Activated T-cell treated with anti-CD3 and anti-CD28 coated beads, Interleukin-2, amount 50 U/mL, for 48 hours (primary cell): Measurements from ENCODE around the gene LTK.

Experiments used
- DNase-seq, 2 experiments: peaks; one replicate each; pipeline ENCODE4 v3.0.0-alpha.2; 2020

LTK gene

DNA sequence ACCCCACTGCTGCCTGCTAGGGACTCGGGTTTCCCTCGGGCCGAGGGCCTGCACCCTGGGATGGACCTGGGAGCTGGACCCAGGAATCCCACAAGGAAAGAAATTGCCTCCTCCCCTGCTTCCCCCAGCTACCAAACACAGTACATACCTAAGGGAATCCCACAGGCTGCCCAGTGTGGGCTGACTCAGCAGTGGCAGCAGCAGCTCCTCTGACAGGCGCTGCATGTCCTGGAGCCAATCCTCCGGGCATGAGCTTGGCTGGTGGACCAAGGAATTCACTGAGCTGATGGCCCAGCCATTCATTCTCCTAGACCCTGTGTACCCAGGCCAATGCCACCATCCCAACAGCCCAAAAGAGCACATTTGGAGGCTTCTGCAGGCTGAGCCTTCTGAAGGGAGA is 9.5 kb upstream of the LTK start:
- DNase-seq: no peak

DNA sequence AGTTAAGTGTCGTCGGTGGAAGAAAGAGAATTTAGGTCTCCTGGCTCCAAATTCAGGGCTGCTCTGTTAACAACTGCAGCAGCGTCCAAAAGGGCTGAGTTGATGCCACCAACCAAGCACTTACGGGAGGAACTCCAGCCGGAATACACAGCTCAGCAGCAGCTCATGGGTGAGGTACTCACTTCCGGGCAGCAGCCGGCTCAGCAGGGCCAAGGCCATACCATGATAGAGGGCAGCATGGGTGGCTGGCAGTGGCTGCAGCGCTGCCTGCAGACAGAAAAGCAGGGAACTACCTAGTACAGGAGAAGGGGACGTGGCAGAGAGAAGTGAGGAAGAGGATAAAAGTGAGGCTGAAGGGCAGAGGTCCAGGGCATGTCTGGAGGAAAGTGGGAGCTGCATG is 8.0 kb upstream of the LTK start:
- DNase-seq: no peak

- no peak for DNase-seq
Observed at GRCh38 chr15:41520636-41521035, 7.0 kb upstream of the LTK start.

GRCh38 chr15:41517895-41518449 is 4.3 kb upstream of the LTK start:
- no peak for DNase-seq

DNA sequence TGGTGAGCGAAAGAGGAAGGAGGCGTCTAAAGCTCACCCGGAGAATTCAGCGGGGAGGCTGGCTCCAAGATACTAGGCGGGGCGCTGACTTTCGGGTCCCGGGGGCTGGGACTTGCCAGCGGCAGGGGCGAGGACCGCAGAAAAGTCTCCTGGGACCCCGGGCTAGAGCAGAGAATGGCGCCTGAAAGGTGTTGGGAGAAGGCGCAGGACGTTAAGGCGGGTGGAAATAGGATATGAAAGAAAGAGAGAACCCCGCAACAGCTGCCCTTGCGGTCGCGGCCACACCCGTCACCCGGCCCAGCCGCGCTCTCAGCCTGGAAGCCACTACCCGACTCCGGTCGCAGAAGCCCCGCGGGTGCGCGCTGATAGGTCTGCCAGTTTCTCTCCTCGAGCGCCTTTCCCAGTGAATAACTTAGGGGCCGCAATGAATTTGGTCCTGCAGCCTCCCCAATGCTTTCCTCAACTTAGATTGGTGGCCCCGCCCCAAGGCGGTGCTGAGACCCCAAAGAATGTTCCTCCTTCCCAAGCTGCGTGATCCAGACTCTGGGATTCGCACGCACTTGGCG is 604 bp downstream of the LTK start:
- peak in 1 of 2 experiments; percentile 51 for DNase-seq

DNA sequence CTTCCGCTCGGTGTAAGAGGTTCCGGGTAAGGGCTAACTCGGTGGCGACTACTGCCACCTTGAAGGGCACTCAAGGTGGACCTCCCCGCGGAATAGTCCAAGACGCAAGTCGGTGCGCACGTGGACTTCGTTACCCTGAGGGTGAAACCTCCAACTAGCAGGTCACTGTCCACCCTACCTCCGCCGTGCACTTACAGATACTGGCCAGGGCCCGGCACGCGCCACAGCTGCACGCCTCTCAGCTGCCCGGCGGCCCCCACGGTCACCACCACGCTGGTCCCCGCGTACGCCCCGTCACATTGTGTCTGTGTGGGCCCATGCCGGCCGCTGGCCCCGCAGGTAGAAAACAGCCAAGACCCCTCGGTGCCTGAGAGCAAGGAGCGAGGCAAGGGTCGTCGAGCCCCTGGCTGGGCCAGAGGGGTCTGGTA is 1.1 kb downstream of the LTK start:
- DNase-seq: no peak

GRCh38 chr15:41511899-41512369 is 1.7 kb downstream of the LTK start:
- DNase-seq: peak in 1 of 2 experiments; percentile 56

DNA sequence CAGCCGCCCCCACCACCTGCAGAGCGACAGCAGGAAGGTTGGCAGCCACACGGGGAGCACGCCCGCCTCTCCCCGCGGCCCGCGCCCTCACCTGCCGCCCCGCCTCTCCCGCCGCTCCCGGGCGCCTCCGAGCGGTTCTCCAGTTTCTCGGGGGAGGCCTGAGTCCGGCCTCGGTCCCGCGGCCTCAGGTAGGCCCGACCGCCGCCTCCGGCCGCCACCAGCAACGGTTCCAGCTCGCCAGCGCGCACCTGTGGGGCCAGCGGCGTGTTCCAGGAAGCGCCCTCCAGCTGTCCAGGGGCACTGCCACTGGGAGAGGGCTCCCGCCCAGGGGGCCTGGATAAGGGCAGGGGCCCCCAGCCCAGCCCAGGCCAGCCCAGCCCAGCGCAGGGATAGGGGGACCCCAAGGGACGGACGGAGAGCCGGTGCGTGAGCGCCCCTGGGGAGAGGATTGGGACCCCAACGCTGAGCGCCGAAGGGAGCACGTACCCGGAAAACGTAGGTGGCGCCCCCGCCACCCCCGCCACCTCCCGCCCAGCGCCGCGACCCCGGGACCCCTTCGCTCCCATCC is 2.2 kb downstream of the LTK start:
- DNase-seq: no peak

DNA sequence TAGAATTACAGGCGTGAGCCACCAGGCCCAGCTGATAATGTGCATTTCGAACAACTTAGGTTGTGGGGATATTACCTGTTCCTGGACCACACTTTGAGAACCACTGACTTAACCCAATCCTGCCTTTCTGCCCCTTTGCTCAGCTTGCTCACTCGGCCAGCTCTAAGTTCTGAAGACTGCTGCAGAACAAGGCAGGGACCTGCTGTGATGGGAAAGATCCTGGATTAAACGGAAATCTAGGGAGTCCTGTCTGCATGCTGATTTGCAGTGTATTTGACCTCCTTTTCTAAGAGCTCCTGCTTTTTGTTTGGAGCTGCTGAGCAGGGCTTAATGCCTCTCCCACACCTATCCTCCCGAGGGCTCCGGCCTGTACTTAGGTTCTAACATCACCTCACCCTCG is 2.9 kb downstream of the LTK start:
- no peak for DNase-seq

DNA sequence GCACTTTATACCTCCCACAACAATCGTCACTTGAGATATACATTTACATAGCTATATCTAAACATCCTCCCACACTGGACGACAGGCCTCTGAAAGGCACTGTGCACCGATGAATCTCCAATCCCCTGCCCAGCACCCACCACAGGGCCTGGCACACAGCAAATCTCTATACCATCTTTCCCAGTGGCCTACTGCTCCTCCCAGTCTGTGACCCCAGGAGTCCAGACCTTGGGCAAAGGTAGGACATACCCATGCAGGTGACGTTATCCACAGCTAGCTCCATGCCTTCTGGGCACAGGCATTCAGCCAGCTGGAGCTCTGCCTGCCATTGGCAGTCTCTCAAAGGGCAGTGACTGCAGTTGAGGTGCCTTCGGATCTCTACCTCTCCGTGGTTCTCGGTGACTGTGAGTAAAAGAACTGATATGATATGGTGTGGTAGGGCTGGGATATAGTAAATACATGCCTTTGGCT is 5.8 kb downstream of the LTK start:
- no peak for DNase-seq

DNA sequence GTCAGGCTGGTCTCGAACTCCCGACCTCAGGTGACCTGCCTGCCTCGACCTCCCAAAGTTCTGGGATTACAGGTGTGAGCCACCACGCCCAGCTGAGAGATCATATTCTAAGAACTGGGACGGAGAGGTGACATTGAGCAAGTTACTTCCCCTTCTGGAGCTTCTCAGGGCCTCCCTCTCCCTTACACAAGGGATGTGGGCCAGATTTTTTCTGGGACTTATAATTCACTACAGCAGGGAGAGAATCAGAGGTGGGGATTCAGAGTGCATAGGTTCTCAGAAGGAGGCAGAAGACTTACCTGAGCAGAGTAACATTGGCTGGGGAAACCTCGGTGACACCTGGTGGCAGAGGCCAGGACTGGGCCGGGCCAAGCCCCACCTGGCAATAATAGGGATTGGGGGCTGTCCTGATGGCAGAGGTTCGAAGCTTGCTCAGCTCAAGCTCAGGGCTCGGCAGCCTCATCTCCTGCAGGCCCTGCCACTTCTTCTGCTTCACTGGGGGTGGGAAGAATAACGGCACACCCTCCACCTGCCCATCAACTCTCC is 6.8 kb downstream of the LTK start:
- no peak for DNase-seq

DNA sequence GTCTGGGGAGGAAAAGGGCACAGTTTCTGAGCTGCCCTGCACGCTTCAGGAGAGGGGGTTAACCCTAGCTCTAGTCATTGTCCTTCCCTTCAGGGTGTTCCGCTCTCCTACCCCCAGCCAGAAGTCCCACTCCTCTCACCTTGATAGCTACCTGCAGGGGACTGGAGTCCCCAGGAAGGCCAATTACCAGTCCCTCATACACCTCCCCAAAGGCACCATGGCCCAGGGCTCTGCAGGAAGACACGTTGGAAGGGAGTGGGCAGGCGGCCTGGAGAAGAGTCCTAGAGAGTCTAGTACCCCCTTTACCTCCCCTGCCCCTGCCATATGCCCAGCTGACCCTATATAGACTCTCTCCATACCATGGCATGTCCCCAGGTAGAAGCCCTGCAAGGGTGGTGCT is 7.9 kb downstream of the LTK start:
- no peak for DNase-seq

DNA sequence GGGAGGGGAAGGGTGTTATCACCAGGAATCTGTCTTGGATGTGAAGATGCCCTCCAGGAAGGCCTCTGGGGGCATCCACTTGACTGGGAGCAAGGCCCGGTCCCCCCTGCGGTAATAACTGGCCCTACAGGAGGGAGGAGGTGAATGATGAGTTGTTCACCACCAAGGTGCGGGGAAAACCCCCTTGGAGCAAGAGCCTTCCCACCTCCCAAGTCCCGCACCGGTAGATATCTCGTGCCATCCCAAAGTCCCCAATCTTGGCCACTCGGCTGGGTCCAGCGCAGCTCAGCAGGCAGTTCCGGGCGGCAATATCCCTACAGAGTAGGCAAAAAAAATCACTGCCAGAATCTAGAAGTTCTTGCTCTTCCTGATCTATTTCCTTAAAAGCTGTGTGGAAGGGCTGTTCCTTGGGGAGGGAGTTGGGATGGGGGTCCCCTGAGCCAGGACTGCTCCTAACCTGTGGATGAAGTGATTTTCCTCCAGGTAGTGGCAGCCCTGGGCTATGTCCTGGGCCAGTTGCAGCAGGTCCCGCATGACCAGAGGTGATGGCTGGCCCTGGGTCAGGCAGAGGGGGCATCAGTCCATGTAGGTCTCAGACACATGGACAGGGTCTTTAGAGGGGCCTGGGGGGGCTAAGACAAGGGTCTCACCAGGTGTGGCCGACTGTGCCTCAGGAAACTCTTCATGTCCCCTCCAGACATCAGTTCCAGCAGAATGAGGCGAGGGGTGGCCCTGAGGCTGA is 8.7 kb downstream of the LTK start:
- DNase-seq: no peak

GRCh38 chr15:41503669-41504010 is 10.0 kb downstream of the LTK start:
- no peak for DNase-seq

DNA sequence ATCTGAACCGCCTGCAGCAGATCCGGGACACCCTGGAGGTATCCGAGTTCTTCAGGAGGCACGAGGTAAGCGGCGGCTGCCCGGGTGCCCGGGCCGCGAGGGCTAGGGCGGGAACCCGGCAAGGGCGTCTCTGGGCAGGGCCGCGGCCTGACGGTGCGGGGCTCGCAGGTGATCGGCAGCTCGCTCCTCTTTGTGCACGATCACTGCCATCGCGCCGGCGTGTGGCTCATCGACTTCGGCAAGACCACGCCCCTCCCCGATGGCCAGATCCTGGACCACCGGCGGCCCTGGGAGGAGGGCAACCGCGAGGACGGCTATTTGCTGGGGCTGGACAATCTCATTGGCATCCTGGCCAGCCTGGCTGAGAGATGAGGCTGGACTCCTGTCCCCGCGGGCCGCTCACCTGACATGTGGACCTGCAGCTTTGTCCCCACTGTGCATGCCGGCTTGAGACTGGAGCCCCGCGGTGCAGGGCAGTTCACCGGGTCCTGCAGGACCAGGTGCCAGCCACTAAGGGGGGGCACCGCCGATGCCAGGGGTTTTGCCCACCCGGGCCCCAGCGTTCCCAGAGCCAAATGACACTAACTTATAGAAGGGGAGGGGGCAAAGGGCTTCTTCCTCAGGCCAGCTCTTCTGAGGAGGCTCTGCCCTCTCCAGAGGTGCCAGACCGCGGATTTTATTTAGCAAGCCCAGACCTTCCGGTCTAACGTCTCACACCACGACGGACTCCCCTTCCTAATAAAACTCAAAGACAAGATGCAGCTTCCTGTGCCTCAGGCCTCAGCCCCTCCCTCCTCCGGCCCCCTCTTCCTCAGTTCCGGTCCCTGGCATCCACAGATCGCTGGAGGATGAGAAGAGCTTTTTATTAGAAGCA is 10.6 kb downstream of the LTK start:
- DNase-seq: no peak

DNA sequence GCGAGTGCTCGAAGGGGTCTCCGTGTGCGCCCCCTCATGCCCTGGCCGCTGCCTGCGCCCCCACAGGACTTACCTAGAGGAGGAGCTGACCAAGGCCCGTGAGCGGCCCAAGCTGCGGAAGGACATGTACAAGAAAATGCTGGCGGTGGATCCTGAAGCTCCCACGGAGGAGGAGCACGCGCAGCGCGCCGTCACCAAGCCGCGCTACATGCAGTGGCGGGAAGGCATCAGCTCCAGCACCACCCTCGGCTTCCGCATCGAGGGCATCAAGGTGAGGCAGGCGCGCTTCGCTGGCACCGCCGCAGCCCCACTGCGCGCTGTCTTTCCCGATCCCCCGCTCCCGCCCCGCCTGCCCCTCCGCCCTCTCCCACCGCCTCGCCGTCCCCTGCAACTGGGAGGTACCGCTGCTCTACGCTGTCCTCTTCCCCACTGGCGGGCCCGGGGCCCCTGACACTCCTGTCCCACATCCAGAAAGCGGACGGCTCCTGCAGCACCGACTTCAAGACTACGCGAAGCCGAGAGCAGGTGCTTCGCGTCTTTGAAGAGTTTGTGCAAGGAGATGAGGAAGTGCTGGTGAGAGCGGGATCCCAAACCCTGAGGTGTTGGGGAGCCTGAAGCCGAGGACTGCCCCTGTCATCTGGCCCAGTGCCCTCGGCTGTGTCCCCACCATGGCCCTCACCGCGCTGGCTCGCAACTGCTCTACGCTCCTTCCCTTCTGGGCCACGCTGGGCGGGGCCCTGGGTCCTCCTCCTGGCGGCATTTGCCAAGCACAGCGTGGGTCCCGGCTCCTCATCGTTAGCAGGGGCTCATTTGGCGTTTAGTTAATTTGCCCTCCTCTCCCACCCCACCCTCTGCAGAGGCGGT is 11.5 kb downstream of the LTK start:
- peak in 1 of 2 experiments; percentile 60 for DNase-seq

- DNase-seq: peak in 1 of 2 experiments; percentile 64
Observed at GRCh38 chr15:41501191-41501917, 12.3 kb downstream of the LTK start.

DNA sequence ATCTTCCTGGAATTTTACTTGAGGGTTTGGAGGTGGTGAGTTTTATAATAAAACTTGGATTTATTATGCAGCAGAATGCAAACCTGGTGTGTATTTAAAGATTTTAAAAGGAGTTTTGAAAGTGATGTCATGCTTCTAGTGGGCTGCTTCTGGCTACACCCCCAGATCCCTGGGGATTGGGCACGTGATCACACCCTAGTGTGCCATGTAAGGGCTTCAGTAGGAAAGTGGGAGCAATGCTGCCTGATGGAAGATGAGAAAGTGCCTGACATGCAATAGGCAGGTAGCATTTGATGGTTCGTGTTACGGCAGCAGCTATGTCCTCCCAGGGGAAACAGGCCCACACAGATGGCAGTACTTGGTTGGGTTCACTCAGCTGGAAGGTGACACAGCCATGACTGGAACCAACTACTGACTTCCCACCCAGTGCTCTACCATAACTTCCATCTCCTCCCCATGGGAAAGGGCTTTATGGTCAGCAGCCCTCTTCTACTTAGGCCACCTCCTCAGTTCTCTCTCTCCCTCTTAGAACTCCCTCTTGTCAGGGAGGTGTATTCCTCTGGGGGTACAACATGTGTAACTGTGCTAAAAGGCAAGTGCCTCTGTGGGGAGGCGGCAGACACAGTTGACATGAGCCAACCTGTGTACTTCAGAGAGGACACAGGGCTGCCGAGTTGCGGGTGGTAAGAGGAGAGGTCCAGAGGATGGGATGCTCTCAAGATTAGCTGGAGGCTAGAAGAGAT is 14.3 kb downstream of the LTK start:
- DNase-seq: no peak

GRCh38 chr15:41498657-41499056 is 15.0 kb downstream of the LTK start:
- DNase-seq: no peak
